ENCODE results near the gene SOS1. TPM values are rescaled to one million over a fixed set of nuclear protein-coding genes. Genes with fewer than 3 reads are reported as not detected.

Gene SOS1
- total and polyA plus RNA-seq, 2 donors (not counting 1 experiment from before 2014, with no cell fraction given) = 18.2 to 58.1 TPM

DNA sequence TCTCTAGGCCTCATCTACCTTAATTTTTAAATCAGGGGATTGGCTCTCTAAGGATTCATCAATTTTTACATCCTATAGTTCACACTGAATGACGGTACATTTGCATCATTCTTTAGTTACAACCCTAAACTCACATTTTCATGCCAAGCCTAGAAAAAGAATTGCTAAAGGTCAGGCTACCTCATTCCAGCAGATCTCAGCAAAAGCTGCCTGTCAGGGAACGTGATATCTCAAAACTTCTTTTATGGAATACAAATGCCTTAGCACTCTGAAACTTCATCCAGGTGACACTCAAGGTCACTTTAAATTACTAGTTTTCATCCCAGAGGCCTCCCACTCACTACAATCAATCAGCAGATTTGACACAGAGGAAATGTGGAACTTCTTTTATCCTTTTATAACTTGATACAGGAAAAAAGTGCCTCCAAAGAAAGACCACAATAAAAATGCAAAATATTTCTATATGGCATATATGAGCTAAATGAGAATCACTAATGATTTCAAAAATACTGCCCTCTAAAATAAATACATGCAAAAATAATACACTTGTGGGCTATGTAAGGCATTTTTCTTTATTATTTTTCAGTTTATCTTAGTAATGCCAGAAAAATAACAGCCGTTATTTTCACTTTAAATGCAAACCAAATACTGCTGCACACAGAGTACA lies 139.7 kb downstream of the SOS1 start:
- Histone ChIP-seq H3K4me2 (replicated peaks; ENCODE audit: low read depth, low read length, poor library complexity, severe bottlenecking) (no peak overlapping the region), H3K27ac (ENCODE audit: low read length in 2 of 2) (no peak overlapping the region), H3K36me3 (replicated peaks in 1 of 2; ENCODE audit: control extremely low read depth in 1 of 2, control insufficient read depth in 1 of 2, extremely low read depth in 1 of 2, insufficient read depth in 2 of 2, low read length in 1 of 2) (peaks cover 8 to 25% of the 10 kb centered on the region in 2 experiments), H3K79me2 (ENCODE audit: control insufficient read depth, insufficient read depth, low read length) (no peaks in the 10 kb centered on the region), H3K9me3 (ENCODE audit: control extremely low read depth in 1 of 3, control insufficient read depth in 2 of 3, insufficient read depth in 1 of 3, low read length in 2 of 3) (no peaks in the 10 kb centered on the region), H2AFZ (ENCODE audit: insufficient read depth, low read depth, low read length, poor library complexity, severe bottlenecking) (no peak overlapping the region), H3K9ac (ENCODE audit: low read length) (no peak overlapping the region), H3K4me1 (ENCODE audit: control insufficient read depth in 2 of 2, insufficient read depth in 2 of 2, low read length in 2 of 2) (no peaks in the 10 kb centered on the region), H4K20me1 (ENCODE audit: control insufficient read depth, insufficient read depth, low read length, poor library complexity, severe bottlenecking) (no peaks in the 10 kb centered on the region), H3K4me3 (ENCODE audit: control extremely low read depth in 1 of 5, extremely low read depth in 1 of 5, insufficient read depth in 1 of 5, low read depth in 2 of 5, low read length in 4 of 5) (no peak overlapping the region), H3K27me3 (replicated peaks in 1 of 4; ENCODE audit: control extremely low read depth in 1 of 4, control insufficient read depth in 3 of 4, insufficient read depth in 4 of 4, low read length in 3 of 4) (no peaks in the 10 kb centered on the region)
- Mint-ChIP-seq H3K4me3 (no peak overlapping the region), H3K27ac (no peak overlapping the region), H3K27me3 (no peaks in the 10 kb centered on the region), H3K9me3 (ENCODE audit: insufficient read depth) (no peaks in the 10 kb centered on the region), H3K4me1 (no peaks in the 10 kb centered on the region)
- POLR2A ChIA-PET = no interaction called here
- CTCF ChIA-PET = interaction anchor here (1.7 kb wide), 1 partner anchor 248 kb away, joined by 3 read pairs; no protein-coding TSS in a partner anchor
- ATAC-seq (ENCODE audit: low read depth) (no peak), DNase-seq (no peak)
- intact Hi-C loops (cut with micrococcal nuclease) = no loop called here
- TF ChIP-seq, protein P1, sequence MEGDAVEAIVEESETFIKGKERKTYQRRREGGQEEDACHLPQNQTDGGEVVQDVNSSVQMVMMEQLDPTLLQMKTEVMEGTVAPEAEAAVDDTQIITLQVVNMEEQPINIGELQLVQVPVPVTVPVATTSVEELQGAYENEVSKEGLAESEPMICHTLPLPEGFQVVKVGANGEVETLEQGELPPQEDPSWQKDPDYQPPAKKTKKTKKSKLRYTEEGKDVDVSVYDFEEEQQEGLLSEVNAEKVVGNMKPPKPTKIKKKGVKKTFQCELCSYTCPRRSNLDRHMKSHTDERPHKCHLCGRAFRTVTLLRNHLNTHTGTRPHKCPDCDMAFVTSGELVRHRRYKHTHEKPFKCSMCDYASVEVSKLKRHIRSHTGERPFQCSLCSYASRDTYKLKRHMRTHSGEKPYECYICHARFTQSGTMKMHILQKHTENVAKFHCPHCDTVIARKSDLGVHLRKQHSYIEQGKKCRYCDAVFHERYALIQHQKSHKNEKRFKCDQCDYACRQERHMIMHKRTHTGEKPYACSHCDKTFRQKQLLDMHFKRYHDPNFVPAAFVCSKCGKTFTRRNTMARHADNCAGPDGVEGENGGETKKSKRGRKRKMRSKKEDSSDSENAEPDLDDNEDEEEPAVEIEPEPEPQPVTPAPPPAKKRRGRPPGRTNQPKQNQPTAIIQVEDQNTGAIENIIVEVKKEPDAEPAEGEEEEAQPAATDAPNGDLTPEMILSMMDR (IDR thresholded peaks at IDR 0.05) = no peak
- no peak for TF ChIP-seq EZH2 (IDR thresholded peaks at IDR 0.05; ENCODE audit: borderline replicate concordance, insufficient read depth, low read depth, low read length, poor library complexity, severe bottlenecking)
- WGBS (ENCODE audit: insufficient coverage) = 95% methylated on average over 2 of the region's 3 CpGs

DNA sequence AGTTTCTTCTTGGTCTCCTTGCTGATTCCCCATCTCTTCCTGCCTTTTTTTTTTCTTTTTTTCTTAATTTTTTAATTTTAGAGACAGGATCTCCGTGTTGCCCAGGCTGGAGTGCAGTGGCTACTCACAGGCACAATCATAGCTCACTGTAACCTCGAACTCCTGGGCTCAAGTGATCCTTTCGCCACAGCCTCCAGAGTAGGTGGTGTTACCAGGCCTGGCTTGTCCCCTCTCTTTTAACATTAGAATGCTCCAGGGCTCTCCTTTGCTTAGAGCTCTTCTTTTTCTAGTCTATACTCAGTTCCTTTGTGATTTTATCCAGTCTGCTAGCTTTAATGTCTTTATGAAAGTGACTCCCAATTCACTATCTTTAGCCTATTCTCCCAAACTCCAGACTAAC lies 141.9 kb downstream of the SOS1 start:
- Histone ChIP-seq H4K20me1 (ENCODE audit: control insufficient read depth, insufficient read depth, low read length, poor library complexity, severe bottlenecking) (no peaks in the 10 kb centered on the region), H3K9me3 (ENCODE audit: control extremely low read depth in 1 of 3, control insufficient read depth in 2 of 3, insufficient read depth in 1 of 3, low read length in 2 of 3) (no peaks in the 10 kb centered on the region), H3K9ac (ENCODE audit: low read length) (no peak overlapping the region), H3K27me3 (replicated peaks in 1 of 4; ENCODE audit: control extremely low read depth in 1 of 4, control insufficient read depth in 3 of 4, insufficient read depth in 4 of 4, low read length in 3 of 4) (no peaks in the 10 kb centered on the region), H3K4me3 (ENCODE audit: control extremely low read depth in 1 of 5, extremely low read depth in 1 of 5, insufficient read depth in 1 of 5, low read depth in 2 of 5, low read length in 4 of 5) (no peak overlapping the region), H2AFZ (ENCODE audit: insufficient read depth, low read depth, low read length, poor library complexity, severe bottlenecking) (no peak overlapping the region), H3K27ac (ENCODE audit: low read length in 2 of 2) (no peak overlapping the region), H3K36me3 (replicated peaks in 1 of 2; ENCODE audit: control extremely low read depth in 1 of 2, control insufficient read depth in 1 of 2, extremely low read depth in 1 of 2, insufficient read depth in 2 of 2, low read length in 1 of 2) (peaks cover 3 to 7% of the 10 kb centered on the region in 2 experiments), H3K79me2 (ENCODE audit: control insufficient read depth, insufficient read depth, low read length) (no peaks in the 10 kb centered on the region), H3K4me1 (ENCODE audit: control insufficient read depth in 2 of 2, insufficient read depth in 2 of 2, low read length in 2 of 2) (no peaks in the 10 kb centered on the region), H3K4me2 (replicated peaks; ENCODE audit: low read depth, low read length, poor library complexity, severe bottlenecking) (no peak overlapping the region)
- no peaks in the 10 kb centered on the region for H3K9me3 Mint-ChIP-seq (ENCODE audit: insufficient read depth)
- no peak for DNase-seq
- TF ChIP-seq, protein P1 (IDR thresholded peaks at IDR 0.05) = no peak
- TF ChIP-seq EZH2 (IDR thresholded peaks at IDR 0.05; ENCODE audit: borderline replicate concordance, insufficient read depth, low read depth, low read length, poor library complexity, severe bottlenecking) = no peak
- ATAC-seq (ENCODE audit: low read depth) = no peak
- no peaks in the 10 kb centered on the region for H3K27me3 Mint-ChIP-seq
- intact Hi-C loops (cut with micrococcal nuclease) = no loop called here
- H3K4me1 Mint-ChIP-seq = no peaks in the 10 kb centered on the region
- no peak overlapping the region for H3K4me3 Mint-ChIP-seq
- H3K27ac Mint-ChIP-seq = no peak overlapping the region
- CTCF ChIA-PET = interaction anchor here (0.8 kb wide), 1 partner anchor 251 kb away, joined by 3 read pairs; no protein-coding TSS in a partner anchor
- POLR2A ChIA-PET = no interaction called here
- WGBS (ENCODE audit: insufficient coverage) = 100% methylated on average over 3 of the region's 3 CpGs

All from B cell (primary cell).